ENCODE results near the gene ZBTB3.

ZBTB3 gene

DNA sequence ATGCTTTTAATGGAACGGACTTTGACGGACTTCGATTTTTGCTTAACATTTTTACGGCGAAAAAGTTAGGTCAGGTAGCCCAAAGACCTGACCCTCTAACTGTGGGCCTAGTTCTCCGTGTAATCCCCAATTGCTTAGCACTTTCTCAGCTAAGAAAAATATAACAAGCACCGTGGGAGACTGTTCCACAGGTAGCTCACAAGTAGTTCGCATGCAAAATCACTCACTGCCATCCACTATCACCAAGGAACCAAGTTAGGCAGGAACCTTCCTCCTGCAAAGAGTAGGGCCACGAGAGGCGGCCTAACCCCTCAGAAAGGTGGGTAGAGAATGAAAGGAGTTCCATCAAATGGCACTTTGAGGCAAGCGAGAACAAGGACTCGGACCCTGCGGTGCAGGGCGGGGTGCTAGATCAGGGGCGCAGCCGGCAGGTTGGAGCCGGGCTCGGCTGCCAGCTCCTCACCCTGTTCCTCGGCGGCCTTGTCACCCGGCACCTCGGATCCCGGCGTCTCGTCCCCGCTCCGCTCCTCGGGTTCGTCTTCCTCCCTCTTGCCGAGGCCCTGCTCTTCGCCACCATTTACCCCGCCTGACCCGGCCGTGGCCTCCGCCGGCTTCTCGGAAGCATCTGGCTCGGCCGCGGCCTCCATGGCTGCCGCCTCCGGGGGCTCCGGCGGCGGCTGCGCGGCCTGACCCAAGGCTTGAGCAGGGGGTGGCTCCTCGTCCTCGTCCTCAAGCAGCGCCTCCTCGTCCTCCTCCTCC is 27.6 kb downstream of the ZBTB3 start:
- TF ChIP-seq, protein P1, sequence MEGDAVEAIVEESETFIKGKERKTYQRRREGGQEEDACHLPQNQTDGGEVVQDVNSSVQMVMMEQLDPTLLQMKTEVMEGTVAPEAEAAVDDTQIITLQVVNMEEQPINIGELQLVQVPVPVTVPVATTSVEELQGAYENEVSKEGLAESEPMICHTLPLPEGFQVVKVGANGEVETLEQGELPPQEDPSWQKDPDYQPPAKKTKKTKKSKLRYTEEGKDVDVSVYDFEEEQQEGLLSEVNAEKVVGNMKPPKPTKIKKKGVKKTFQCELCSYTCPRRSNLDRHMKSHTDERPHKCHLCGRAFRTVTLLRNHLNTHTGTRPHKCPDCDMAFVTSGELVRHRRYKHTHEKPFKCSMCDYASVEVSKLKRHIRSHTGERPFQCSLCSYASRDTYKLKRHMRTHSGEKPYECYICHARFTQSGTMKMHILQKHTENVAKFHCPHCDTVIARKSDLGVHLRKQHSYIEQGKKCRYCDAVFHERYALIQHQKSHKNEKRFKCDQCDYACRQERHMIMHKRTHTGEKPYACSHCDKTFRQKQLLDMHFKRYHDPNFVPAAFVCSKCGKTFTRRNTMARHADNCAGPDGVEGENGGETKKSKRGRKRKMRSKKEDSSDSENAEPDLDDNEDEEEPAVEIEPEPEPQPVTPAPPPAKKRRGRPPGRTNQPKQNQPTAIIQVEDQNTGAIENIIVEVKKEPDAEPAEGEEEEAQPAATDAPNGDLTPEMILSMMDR (conservative IDR thresholded peaks at IDR 0.05; ENCODE audit: control insufficient read depth, insufficient read depth, low read depth, low read length), result no peak
- DNase-seq (ENCODE audit: low read depth), result no peak
- peak overlapping the region; percentile 98 for H3K4me3 ChIP-seq (ENCODE audit: control insufficient read depth, low read depth, low read length)

DNA sequence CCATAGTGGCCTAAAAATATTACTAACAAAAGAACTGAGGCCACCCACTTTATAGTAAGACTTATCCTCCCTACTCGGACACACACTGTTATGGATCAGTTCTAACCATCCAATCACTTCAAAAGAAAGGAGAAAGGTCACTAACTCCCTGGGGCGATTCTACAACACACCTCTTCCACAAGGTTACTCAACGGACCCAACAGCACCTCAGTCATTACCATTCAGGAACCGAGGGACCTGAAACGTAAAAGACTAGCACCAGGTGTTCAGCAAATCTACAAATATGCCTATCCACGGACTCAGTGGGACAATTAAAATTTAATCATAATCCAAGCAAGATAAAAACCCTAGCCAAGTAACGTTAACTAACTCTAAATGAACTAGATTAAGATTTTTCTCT is 28.3 kb downstream of the ZBTB3 start:
- TF ChIP-seq, protein P1 (conservative IDR thresholded peaks at IDR 0.05; ENCODE audit: control insufficient read depth, insufficient read depth, low read depth, low read length), result no peak
- no peak for DNase-seq (ENCODE audit: low read depth)
- peak overlapping the region; percentile 98 for H3K4me3 ChIP-seq (ENCODE audit: control insufficient read depth, low read depth, low read length)

DNA sequence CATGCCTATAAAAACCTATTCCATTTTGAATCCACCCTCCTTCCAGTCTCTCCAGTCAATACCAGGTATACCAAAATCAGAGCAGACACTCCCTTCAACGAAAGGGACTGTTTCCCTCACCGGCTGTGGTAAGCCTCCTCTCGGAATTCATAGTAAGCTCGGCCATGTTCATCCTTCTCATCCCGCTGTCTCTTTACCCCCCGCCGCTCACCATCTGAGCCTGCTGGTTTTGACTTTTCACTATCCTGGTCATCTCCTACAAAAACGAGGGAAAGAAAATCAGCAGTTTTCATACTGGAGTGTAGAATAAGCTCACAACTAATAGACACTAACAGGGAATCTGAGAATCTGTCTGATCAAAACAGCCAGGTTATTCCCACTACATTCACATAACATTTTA is 29.8 kb downstream of the ZBTB3 start:
- TF ChIP-seq, protein P1 (conservative IDR thresholded peaks at IDR 0.05; ENCODE audit: control insufficient read depth, insufficient read depth, low read depth, low read length), result no peak
- DNase-seq (ENCODE audit: low read depth), result no peak
- peak overlapping the region; percentile 98 for H3K4me3 ChIP-seq (ENCODE audit: control insufficient read depth, low read depth, low read length)

DNA sequence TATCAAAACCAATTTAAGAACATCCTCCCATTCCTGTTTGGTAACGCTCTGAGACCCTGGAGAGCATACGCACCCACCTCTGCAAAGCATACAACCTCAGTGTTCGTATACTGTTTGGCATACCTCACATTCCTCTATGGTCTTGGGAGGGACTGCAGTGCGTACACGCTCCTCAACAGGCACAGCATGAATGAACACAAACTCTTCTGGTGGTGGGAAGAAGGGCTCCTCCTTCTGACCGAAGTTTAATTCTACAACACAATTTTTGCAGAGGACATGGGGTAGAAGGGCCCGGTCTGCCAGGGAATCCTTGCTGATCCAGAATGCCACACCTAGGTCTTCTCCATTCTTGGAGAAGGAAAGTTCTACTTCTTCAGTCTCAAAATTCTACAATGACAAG is 32.0 kb downstream of the ZBTB3 start:
- TF ChIP-seq, protein P1 (conservative IDR thresholded peaks at IDR 0.05; ENCODE audit: control insufficient read depth, insufficient read depth, low read depth, low read length), result peak; percentile 15
- DNase-seq (ENCODE audit: low read depth), result peak; percentile 57
- H3K4me3 ChIP-seq (ENCODE audit: control insufficient read depth, low read depth, low read length), result no peak overlapping the region

DNA sequence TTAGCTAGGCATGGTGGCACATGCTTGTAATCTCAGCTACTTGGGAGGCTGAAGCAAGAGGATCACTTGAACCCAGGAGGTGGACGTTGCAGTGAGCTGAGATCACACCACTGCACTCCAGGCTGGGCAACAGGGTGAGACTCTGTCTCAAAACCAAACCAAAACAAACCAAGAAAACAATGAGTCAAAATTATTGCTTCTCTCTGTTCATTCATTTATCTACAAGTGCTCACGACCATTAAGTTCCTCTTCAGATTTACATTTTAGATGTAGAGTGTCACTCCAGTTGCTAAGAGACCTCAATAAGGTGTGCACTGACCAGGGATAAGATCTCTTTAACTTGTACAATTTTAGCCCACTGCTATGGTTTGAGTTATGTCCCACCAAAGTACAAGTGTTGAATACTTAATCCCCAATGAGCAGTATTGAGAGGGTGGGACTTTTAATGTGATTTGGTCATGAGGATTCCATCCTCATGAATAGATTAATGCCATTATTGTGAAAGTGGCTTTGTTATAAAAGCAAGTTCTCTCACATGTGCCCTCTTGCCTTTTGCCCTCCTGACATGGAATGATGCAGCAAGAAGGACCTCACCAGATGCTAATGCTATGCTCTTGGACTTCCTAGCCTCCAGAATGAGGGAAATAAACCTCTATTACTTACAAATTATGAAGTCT is 34.5 kb downstream of the ZBTB3 start:
- peak; percentile 64 for DNase-seq (ENCODE audit: low read depth)
- H3K4me3 ChIP-seq (ENCODE audit: control insufficient read depth, low read depth, low read length), result no peak overlapping the region
- TF ChIP-seq, protein P1 (conservative IDR thresholded peaks at IDR 0.05; ENCODE audit: control insufficient read depth, insufficient read depth, low read depth, low read length), result no peak

DNA sequence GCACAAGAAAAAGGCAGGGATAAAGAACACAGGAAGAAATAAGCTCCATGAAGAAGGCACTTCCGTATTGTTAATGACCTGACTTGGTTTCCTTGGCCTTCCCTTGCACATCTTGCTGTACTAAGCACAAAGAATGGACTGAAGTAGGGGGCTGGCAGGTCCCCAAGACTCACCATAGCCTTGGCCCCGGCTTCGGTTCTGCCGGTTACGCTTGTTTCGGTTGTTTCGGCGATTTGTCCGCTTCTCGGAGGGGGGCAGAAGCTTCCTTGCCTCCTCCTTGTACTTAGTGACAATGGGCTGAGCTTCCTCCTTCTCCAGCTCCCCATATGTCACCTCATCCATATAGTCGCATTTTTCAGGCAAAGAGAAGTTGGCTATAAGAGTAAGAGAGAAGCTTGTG is 37.1 kb downstream of the ZBTB3 start:
- DNase-seq (ENCODE audit: low read depth), result no peak
- H3K4me3 ChIP-seq (ENCODE audit: control insufficient read depth, low read depth, low read length), result no peak overlapping the region
- TF ChIP-seq, protein P1 (conservative IDR thresholded peaks at IDR 0.05; ENCODE audit: control insufficient read depth, insufficient read depth, low read depth, low read length), result no peak
